Stimulated activated CD4-positive, alpha-beta T cell treated with anti-CD3 and anti-CD28 coated beads, TNF-alpha, amount 100 ng/mL, for 48 hours (primary cell): Measurements from ENCODE around the gene EYA2.
"Not testable (repeated sequence)": the region's sequence is repeated elsewhere in the genome, so short reads cannot be mapped to it uniquely, and the experiment has no call there.

Experiments
- DNase-seq, 3 donors: peaks; one replicate each; pipeline ENCODE4 v3.0.0-alpha.2; 2020; ENCODE audit warnings: low read depth in 3 of 3

Gene EYA2

DNA sequence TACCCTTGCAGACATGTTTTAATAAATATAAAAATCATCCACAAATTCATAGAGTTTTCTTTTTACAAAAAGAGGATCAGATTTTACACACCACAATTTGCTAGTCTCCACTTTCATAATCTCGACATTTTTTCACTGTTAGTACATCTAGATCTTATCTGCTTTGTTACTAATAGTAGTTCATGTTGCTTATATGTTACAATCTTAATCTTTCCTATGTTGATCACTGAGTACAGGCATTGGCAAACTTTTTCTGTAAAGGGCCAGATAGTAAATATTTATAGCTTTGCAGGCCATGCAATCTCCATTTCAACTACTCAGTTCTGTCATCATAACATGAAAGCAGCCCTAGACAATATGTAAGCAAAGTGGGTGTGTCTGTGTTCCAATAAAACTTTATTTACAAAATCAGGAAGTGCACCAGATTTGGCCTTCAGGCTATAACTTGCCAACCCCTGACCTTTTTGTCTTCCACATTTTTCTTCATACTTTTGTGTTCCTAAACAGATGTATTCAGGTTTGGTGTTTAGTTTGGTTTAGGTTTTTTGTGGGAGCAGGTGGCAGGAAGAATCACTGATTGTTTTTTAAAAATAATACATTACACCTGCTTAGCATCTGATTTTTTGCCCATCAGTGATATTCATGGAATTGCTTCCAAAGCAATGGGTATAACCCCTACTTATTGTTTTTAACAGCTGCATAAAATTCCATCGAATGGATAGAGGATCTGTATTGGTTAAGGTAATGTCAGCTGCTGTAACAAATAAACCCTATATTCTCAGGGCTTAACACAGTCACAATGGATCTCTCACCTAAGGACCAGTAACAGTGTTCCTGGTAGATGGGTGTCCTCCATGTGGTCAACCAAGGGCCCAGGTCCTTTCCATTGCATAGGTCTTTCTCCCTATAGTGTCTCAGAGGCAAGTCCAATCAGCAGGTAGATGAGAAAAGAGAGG is 61.2 kb downstream of the EYA2 start:
- no peak for DNase-seq

- DNase-seq: no peak
Measured at GRCh38 chr20:46959081-46959692, 64.5 kb downstream of the EYA2 start.

GRCh38 chr20:46959821-46960220 is 65.2 kb downstream of the EYA2 start:
- DNase-seq: no peak

GRCh38 chr20:46960536-46960935 is 65.9 kb downstream of the EYA2 start:
- DNase-seq: no peak

DNA sequence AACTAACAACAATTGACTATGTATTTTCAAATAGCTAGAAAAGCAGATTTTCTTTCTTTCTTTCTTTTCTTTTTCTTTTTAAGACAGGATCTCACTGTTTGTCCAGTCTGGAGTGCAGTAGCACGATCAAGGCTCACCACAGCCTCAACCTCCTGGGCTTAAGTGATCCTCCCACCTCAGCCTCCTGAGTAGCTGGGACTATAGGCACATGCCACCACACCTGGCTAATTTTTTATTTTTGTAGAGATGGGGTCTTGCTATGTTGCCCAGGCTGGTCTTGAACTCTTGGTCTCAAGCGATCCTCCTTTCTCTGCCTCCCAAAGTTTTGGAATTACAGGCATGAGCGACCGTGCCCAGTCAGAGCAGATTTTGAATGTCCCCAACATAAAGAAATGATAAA is 67.3 kb downstream of the EYA2 start:
- DNase-seq: not testable (repeated sequence)

- DNase-seq: no peak
Measured at GRCh38 chr20:46962452-46963195, 68.0 kb downstream of the EYA2 start.

GRCh38 chr20:46963196-46963529 is 68.5 kb downstream of the EYA2 start:
- DNase-seq: no peak

DNA sequence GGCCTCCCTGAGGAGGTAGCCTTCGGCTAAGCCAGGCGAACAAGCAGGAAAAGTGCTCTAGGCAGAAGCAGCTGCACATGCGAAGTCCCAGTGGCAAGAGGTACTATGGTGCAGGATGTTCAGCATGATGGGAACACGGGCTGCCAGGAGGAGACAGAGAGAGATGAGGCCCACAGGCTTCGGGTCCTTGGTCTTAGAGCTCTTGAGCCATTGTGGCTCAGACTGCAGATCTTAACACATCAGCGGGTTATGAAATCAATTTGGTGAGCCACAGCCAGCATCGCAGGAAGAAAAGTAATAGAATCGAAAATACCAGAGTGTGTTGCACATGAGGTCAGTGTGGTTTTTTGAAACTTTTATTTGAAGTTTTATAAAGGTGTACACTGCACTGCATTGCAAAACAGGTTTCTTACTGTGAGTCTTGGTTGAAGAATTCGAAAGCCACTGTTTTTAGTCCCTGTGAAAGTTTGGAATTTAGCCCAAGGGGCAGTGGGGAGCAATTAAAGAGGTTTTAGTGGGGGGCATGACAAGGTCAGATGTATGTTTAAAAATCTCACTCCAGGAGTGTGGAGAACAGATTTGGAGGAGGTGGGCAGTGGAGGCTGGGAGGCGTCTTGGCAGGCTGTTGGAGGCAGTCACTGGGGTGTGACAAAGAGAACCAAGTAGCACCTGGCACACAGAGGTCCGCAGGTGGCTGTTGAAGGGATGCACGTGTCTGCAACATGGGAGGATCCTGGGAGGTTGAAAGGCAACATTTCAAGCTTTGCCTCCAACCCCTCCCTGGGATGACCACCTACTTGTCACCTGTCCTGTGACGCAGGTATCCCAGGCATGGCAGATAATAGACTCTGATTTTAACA is 69.3 kb downstream of the EYA2 start:
- DNase-seq: no peak

DNA sequence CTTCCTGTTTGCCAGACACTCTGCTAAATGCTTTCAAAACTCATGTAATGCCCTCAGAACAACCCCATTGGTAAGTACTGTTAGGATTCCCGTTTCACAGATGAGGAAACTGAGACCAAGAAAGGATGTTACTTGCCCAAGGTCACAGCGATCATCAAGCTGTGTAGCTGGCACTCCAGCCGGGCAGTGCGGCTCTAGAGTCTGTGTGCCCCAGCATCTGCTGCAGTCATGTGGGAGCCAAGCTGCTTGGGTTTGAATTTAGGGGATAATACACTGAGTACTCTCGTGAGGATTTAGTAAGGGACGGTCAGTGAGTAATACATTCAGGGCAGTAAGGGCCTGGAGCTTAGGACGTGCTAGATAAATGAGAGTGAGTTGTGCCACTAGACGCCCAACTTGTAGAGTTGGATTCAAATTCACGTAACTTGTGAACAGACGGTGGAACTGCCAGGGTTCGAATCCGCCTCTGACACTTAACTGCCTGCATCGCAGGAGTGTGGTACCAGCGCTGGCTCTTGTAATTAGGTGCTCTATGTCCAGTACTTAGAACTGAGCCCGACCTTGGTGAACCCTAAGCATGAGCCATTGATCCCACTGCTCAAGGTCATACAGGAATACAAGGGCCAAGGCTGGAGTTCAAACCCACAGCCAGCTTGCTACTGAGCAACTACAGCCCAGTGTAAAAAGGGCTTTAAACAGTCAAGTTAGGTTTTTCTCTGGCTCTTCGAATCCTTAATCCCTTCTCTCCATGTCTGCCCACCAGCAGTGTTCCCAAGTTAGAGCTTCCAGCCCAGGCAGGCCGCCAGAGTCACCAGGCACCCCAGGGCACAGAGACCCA is 70.2 kb downstream of the EYA2 start:
- no peak for DNase-seq

GRCh38 chr20:46965477-46965876 is 70.8 kb downstream of the EYA2 start:
- DNase-seq: no peak

DNA sequence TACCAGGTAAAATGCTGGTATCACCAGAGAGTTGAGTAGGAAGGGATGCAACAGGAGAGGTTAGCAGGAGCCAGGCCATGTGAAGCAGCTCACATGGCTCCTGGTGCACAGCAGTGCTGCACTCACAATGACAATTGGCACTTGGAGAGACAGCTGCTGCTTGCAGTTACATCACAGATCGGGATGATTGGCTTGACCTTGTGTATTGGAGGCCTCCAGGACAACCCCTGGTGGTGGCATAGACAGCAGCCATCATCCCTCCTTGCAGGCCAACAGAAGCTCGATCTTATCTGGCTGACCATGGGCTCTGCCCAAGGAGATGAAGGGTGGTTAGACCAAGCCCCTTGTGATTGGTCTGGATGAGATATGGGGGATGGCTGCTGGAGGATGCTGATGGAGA is 73.0 kb downstream of the EYA2 start:
- DNase-seq: no peak

DNA sequence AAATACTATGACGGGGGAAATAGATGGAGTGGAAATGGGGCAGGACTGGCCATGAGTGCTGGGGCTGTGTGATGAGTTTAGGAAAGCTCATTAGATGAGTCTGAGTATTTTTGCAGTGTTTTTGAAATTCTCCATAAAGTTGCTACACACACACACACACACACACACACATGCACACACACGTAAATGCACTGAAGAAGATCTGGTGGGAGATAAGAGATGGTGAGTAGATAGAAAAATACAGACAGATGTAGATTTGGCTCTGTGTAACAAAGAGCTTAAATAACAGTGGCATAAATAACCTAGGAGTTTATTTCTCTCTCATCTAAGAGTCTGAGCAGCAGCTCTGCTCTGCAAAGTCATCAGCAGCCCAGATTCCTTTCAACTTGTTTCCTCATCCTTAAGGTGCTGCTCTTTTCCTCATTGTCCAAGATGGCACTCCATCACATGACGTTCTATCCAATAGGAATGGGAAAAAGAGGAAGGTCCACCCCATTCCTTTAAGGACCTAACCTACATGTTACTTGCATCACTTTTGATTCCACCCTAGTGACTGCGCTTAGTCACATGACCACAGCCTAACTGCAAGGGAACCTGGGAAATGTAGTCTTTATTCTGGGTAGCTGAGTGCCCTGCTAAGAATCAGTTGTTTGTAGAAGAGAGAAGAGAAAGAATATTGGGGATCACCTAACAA is 76.4 kb downstream of the EYA2 start:
- DNase-seq: no peak

DNA sequence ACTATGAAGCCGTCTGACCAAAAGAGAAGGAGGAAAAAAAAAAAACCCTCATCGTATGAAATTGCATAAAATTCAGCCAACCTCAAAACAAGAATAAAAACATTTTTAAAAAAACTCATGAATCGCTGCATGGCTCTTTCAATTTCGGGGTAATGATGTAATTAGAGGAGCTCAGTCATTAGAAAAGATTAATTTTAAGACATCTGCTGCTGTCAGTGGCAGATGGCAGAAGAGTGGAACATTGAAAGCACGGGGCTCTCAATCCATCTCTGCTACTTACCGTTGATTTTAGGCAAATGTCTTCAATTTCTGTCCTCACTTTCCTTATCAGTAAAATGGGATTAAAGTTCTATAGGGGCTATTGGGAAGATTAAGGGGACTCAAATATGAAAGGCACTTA is 79.1 kb downstream of the EYA2 start:
- no peak for DNase-seq

GRCh38 chr20:46974669-46975434 is 80.2 kb downstream of the EYA2 start:
- DNase-seq: no peak

- no peak for DNase-seq
Measured at GRCh38 chr20:46975976-46976375, 81.3 kb downstream of the EYA2 start.

GRCh38 chr20:46977204-46977603 is 82.6 kb downstream of the EYA2 start:
- no peak for DNase-seq

DNA sequence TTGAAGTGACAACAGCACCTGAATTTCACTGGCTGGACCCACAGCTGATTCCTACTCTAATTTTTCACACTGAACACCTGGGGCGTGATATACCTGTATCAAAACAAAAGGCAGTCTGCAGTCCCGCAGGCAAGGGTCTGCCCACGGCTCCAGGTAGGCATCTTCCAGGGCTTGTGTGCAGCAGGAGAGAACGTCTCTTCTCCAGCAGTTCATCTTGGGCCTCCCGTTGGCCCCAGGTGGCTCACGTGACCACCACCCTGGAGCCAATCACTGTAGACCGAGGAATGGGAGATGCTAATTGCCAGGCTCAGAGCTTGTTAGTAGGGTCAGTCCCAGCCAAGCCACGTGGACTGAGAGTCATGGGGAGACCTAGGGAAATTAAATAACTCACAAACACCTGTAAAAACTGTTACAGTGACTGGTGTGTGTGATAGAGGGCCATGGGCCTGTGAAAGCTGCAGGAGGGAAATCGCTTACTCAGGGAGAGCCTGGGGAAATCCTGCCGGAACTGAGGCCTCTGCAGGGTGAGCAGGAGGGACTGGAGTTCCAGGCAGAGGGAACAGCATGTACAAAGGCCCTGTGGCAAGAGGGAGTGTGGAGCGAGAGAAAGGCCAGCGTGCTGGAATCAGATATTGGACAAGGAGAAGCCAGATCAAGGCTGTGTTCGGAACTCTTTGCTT is 83.4 kb downstream of the EYA2 start:
- no peak for DNase-seq

DNA sequence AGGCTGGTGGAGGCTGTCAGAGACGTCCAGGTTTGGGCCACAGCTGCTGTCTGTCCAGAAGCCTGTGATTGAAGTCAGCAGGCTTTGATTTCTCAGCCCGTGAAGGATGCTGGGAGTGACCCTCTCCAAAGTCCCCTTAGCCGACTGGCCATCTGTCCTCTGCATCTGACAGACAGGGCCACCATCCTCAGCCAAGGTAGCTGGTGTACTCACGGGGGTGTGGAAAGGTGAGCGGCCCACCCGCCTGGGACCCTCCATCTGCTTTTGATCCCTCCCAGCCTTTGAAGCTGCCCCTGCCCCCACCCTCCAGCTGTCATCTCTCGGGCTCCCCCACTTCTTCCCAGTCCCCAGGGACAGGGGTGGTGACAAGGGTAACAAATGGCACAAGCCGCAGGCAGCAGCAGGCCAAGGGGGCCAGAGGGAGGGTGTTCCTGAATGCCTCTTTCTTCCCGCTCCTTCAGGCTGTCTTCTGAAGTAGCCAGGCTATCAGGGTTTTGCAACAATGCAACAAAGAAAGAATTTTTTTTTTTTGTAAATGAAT is 84.4 kb downstream of the EYA2 start:
- DNase-seq: no peak
